OCI-LY7 (cell line): Measurements from ENCODE around the gene ZNRD2. TPM values are rescaled to one million over a fixed set of nuclear protein-coding genes. Genes with fewer than 3 reads are reported as not detected.

Source experiments
- BruUV-seq: library from RNA; stranded (reverse); fragments of 400-500 nt; replicated peaks from 2 replicates; lab custom pipeline; 2021; lab: Mats Ljungman, UMichigan
- CTCF ChIA-PET: fragments of 300-600 bp; sonication (Branson Sonifier 250); formaldehyde crosslinking; loops from one replicate; lab custom pipeline; 2022; ENCODE audit warnings: antibody characterized with exemption; ENCODE audit not compliant: unreplicated experiment; lab: Charles Lee
- POLR2A ChIA-PET: fragments of 300-600 bp; sonication (Branson Sonifier 250); formaldehyde crosslinking; loops from one replicate; lab custom pipeline; 2022; ENCODE audit warnings: antibody characterized with exemption; lab: Charles Lee
- DNase-seq: peaks from one replicate; pipeline ENCODE4 v3.0.0-alpha.2; 2015; ENCODE audit warnings: low spot score
- H2AFZ ChIP-seq: fragments of 200-600 bp; sonication (generic), shearing (Covaris generic); 2 replicates; pipeline ENCODE4 v1.6.1; 2014; ENCODE audit warnings: mild to moderate bottlenecking, antibody characterized with exemption, low read length, moderate library complexity
- H3K27ac ChIP-seq: fragments of 200-600 bp; sonication (generic); 2 replicates; pipeline ENCODE4 v1.5.1; 2014; ENCODE audit warnings: mixed run types, low read depth, mild to moderate bottlenecking, moderate library complexity, low read length, inconsistent platforms; ENCODE audit not compliant: poor library complexity, severe bottlenecking
- H3K36me3 ChIP-seq: fragments of 200-600 bp; sonication (generic); 2 replicates; pipeline ENCODE4 v1.6.1; 2014; ENCODE audit warnings: mild to moderate bottlenecking, antibody characterized with exemption, low read length, moderate library complexity, mixed read lengths; ENCODE audit not compliant: insufficient read depth
- H3K4me1 ChIP-seq: fragments of 200-600 bp; sonication (generic); 2 replicates; pipeline ENCODE4 v1.5.1; 2014; ENCODE audit warnings: mild to moderate bottlenecking, low read length; ENCODE audit not compliant: insufficient read depth, poor library complexity, severe bottlenecking
- H3K4me2 ChIP-seq: fragments of 200-600 bp; sonication (generic); 2 replicates; pipeline ENCODE4 v1.6.1; 2014; ENCODE audit warnings: mild to moderate bottlenecking, low read length
- H3K4me3 ChIP-seq: fragments of 200-600 bp; sonication (generic); 2 replicates; pipeline ENCODE4 v1.5.1; 2014; ENCODE audit warnings: mild to moderate bottlenecking, low read depth, low read length; ENCODE audit not compliant: poor library complexity, severe bottlenecking
- H3K79me2 ChIP-seq: fragments of 200-600 bp; sonication (generic); 2 replicates; pipeline ENCODE4 v1.6.1; 2016; ENCODE audit warnings: low read depth, mild to moderate bottlenecking, low read length, moderate library complexity, mixed read lengths; ENCODE audit not compliant: insufficient read depth
- H3K9me2 ChIP-seq: fragments of 200-600 bp; sonication (generic); 2 replicates; pipeline ENCODE4 v1.6.1; 2016; ENCODE audit warnings: mild to moderate bottlenecking, low read length, mixed read lengths; ENCODE audit not compliant: insufficient read depth
- H3K9me3 ChIP-seq: fragments of 200-600 bp; sonication (generic); 2 replicates; pipeline ENCODE4 v1.6.1; 2014; ENCODE audit warnings: mild to moderate bottlenecking, mixed run types, low read length, mixed read lengths
- H4K20me1 ChIP-seq: fragments of 200-600 bp; sonication (generic); 2 replicates; pipeline ENCODE4 v1.6.1; 2014; ENCODE audit warnings: mild to moderate bottlenecking, antibody characterized with exemption, low read length, moderate library complexity, mixed read lengths; ENCODE audit not compliant: insufficient read depth
- EZH2phosphoT487 ChIP-seq: fragments of 200-600 bp; sonication (generic); IDR thresholded peaks from 2 replicates; pipeline ENCODE4 v1.6.1; 2018; ENCODE audit warnings: low read depth, borderline replicate concordance, mild to moderate bottlenecking, mixed run types, antibody characterized with exemption, low read length, moderate library complexity, mixed read lengths
- intact Hi-C: fragments of 100-400 bp; cut with micrococcal nuclease; formaldehyde crosslinking; loops from one replicate; pipeline ENCODE4 v1.10.0; 2022; ENCODE audit not compliant: unreplicated experiment
- total RNA-seq, 2 experiments: library from RNA; depleted of rRNA in 1 of 2; stranded (reverse); fragments of >200 nt in 1 of 2; shearing (Covaris generic) in 1 of 2; gene quantifications; 2 replicates each; pipeline ENCODE4 v1.2.3, GENCODE V29; 2014 to 2022
- TF ChIP-seq, protein P1 (sequence below): fragments of 200-600 bp; sonication (generic); conservative IDR thresholded peaks from 2 replicates; pipeline ENCODE4 v1.5.1; 2014; ENCODE audit warnings: mild to moderate bottlenecking, antibody characterized with exemption, low read length, moderate library complexity, mixed read lengths

The ZNRD2 gene
- total RNA-seq, 2 experiments from 2014 or later = 43.4 to 60.4 TPM

DNA sequence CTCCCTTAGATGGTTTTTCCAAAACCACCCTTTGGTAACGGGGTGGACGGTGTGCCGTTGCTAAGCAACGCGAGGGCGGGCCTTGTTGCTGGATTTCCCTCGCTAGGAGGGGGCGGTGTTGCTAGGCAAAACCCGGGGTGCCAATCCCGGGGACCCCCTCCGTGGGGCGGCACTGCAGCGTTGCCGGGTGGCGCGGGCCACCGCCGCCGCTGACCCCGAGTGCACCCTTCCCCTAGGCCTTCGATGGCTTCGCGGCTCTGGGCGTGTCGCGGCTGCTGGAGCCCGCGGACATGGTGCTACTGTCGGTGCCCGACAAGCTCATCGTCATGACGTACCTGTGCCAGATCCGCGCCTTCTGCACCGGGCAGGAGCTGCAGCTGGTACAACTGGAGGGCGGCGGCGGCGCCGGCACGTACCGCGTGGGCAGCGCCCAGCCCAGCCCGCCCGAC lies 14.5 kb downstream of the ZNRD2 start:
- Histone ChIP-seq H2AFZ (no peak overlapping the region), H3K36me3 (peaks cover 35% of the 10 kb centered on the region), H3K9me2 (no peaks in the 10 kb centered on the region), H3K27ac (no peak overlapping the region), H4K20me1 (no peaks in the 10 kb centered on the region), H3K9me3 (no peaks in the 10 kb centered on the region), H3K4me1 (peaks cover 33% of the 10 kb centered on the region), H3K4me3 (no peak overlapping the region), H3K79me2 (no peaks in the 10 kb centered on the region), H3K4me2 (no peak overlapping the region)
- ChIA-PET CTCF (no interaction called here), POLR2A (no interaction called here)
- DNase-seq = no peak
- TF ChIP-seq, protein P1, sequence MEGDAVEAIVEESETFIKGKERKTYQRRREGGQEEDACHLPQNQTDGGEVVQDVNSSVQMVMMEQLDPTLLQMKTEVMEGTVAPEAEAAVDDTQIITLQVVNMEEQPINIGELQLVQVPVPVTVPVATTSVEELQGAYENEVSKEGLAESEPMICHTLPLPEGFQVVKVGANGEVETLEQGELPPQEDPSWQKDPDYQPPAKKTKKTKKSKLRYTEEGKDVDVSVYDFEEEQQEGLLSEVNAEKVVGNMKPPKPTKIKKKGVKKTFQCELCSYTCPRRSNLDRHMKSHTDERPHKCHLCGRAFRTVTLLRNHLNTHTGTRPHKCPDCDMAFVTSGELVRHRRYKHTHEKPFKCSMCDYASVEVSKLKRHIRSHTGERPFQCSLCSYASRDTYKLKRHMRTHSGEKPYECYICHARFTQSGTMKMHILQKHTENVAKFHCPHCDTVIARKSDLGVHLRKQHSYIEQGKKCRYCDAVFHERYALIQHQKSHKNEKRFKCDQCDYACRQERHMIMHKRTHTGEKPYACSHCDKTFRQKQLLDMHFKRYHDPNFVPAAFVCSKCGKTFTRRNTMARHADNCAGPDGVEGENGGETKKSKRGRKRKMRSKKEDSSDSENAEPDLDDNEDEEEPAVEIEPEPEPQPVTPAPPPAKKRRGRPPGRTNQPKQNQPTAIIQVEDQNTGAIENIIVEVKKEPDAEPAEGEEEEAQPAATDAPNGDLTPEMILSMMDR = no peak
- TF ChIP-seq EZH2phosphoT487 = no peak
- intact Hi-C loops = no loop called here
- no TSS peak for BruUV-seq

DNA sequence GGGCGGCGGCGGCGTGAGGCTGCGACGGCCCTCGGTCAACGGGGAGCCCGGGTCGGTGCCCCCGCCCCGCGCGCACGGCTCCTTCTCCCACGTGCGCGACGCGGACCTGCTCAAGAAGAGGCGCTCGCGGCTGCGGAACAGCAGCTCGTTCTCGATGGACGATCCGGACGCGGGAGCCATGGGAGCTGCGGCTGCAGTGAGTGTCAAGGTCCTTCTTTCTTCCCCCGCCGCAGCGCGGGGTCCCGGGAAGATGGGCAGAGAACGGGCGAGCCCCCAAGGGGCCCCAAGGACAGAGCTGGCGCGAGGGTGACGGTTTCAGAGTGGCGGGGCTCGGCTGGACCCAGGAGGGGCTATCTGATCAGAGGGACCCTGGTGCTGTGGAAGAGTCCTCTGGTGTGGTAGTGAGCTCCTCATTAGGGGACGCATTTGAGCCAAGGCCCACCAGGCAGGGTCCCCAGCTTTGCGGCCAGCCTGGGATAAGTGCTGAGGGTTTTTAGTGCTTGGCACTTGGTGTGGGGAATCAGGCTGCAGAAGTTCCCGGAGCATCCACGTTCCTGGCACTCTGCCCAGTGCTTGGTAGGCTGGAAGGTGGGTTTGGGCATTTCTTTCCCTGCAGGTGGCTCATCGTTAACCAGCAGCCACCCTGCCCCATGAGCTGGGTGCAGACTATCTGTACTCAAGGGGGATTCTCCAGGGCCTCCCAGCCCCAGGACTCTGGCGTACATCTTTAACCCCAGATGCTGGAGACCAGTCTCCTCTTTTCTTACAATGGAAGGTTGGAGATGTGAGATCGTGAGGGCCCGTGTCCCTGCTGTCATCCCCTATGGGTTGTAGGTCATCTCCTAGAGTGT lies 15.3 kb downstream of the ZNRD2 start:
- no TSS peak for BruUV-seq
- Histone ChIP-seq H3K9me2 (no peaks in the 10 kb centered on the region), H2AFZ (no peak overlapping the region), H4K20me1 (no peaks in the 10 kb centered on the region), H3K27ac (no peak overlapping the region), H3K9me3 (no peaks in the 10 kb centered on the region), H3K4me1 (peaks cover 36% of the 10 kb centered on the region), H3K4me2 (no peak overlapping the region), H3K36me3 (peaks cover 32% of the 10 kb centered on the region), H3K4me3 (no peak overlapping the region), H3K79me2 (no peaks in the 10 kb centered on the region)
- ChIA-PET CTCF (no interaction called here), POLR2A (no interaction called here)
- no peak for TF ChIP-seq EZH2phosphoT487
- TF ChIP-seq, protein P1 = no peak
- intact Hi-C loops = no loop called here
- no peak for DNase-seq

DNA sequence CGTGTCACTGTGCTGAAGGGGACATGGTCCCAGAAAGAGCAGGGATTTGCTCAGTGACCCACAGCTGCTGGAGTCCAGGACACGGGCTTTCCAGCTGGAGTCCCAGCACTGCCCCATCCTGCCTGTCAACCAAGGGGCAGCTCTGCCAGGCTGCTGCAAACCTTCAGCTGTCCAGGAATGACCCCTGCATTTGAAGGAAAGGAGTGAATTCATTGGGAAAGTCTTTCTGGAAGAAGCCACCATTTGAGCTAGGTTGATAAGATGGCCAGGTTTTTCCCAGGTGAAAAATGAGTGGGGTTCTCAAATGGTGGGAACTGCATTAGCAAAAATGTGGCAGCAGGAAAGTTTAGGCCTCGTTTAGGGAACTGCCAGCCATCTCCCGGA lies 16.0 kb downstream of the ZNRD2 start:
- no peaks in the 10 kb centered on the region for H3K9me2 ChIP-seq
- intact Hi-C loops = no loop called here
- H3K4me1 ChIP-seq = peaks cover 36% of the 10 kb centered on the region
- H3K27ac ChIP-seq = no peak overlapping the region
- no peak overlapping the region for H3K4me2 ChIP-seq
- no peaks in the 10 kb centered on the region for H4K20me1 ChIP-seq
- DNase-seq = no peak
- no peaks in the 10 kb centered on the region for H3K79me2 ChIP-seq
- BruUV-seq = no TSS peak
- H2AFZ ChIP-seq = no peak overlapping the region
- POLR2A ChIA-PET = interaction anchor here (0.6 kb wide), 1 partner anchor 17 kb away, joined by 4 read pairs; no protein-coding TSS in a partner anchor
- no peak overlapping the region for H3K4me3 ChIP-seq
- H3K36me3 ChIP-seq = peaks cover 27% of the 10 kb centered on the region; the same call in 1 of the 2 replicates
- CTCF ChIA-PET = no interaction called here
- TF ChIP-seq, protein P1 = no peak
- no peak for TF ChIP-seq EZH2phosphoT487
- H3K9me3 ChIP-seq = no peaks in the 10 kb centered on the region
